ENCODE data around the gene COQ4. TPM values are rescaled to one million over a fixed set of nuclear protein-coding genes. Genes with fewer than 3 reads are reported as not detected.

The COQ4 gene
- total and polyA plus RNA-seq, 2 of the 8 experiments (the other 6 are each of a cell fraction or from before 2014, with no cell fraction given) = 32.3 to 58.8 TPM

DNA sequence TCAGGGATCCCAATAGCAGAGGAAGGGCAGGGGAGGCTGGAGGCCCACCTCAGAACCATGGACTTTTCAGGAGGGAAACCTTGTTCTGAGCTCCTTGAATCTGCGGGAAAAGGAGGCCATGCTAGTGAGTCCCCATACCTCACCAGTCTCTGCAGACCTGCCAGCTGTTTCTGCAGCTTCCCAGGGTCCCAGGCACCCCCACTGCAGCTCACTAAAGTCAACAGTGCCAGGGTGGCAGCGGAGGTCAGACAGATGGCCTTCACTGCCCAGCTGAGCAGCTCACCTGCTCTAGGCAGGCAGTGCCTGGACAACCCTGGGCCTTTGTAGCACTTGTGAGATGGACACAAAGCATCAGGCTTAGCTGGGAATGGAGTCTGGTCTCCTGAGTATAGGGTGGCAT, 13.3 kb downstream of the COQ4 start:
- no peak overlapping the region for H4K8ac ChIP-seq (ENCODE audit: extremely low read depth, insufficient read depth, low read length)
- CTCF ChIA-PET (ENCODE audit: partially characterized antibody) = interaction anchor here (0.5 to 2.1 kb wide), 10 partner anchors 9 to 162 kb away, joined by 3 to 13 read pairs (median 4); partner anchors contain the start of gene CERCAM

More for the DNA sequence above, 13.3 kb downstream of the COQ4 start:
- H3K23ac ChIP-seq (ENCODE audit: insufficient read length) = no peak overlapping the region
- FAIRE-seq = no peak
- no peak for TF ChIP-seq NANOG (IDR thresholded peaks at IDR 0.05; ENCODE audit: insufficient read depth, low read depth, low read length, poor library complexity, severe bottlenecking)
- 0 out of 3 replicates have a peak, but pooled peaks of 1 of the 2 experiments have one; percentile 14 for TF ChIP-seq POLR2A (IDR thresholded peaks at IDR 0.05; ENCODE audit: control extremely low read depth in 1 of 2, low read depth in 2 of 2, low read length in 2 of 2)
- no peak overlapping the region for H2AK5ac ChIP-seq (ENCODE audit: low read depth, low read length)
- H2BK20ac ChIP-seq (ENCODE audit: low read length) = no peak overlapping the region
- 89% methylated on average over 2 of the region's 2 CpGs; no CpG with 5 or more reads in 1 of the 2 experiments for WGBS, 2 experiments (ENCODE audit: extremely low coverage in 1 of 2, insufficient coverage in 1 of 2, insufficient read length in 1 of 2, insufficient replicate concordance in 2 of 2, low coverage in 1 of 2, low lambda C conversion rate in 2 of 2, missing lambda C conversion rate in 1 of 2)
- H3K4me1 ChIP-seq (replicated peaks in 1 of 4; ENCODE audit: control insufficient read depth in 3 of 4, insufficient read depth in 4 of 4, low read length in 3 of 4) = no peaks in the 10 kb centered on the region; a peak in 1 of 7 replicates
- no peak overlapping the region for H3K27ac ChIP-seq (ENCODE audit: low read depth, low read length)
- H4K20me1 ChIP-seq (replicated peaks in 1 of 2; ENCODE audit: control insufficient read depth in 1 of 2, insufficient read depth in 2 of 2, low read length in 2 of 2) = no peaks in the 10 kb centered on the region
- H3K9me3 ChIP-seq (ENCODE audit: insufficient read depth in 2 of 2, low read depth in 1 of 2, low read length in 1 of 2) = no peaks in the 10 kb centered on the region
- H2AFZ ChIP-seq (ENCODE audit: low read length) = no peak overlapping the region
- no peaks in the 10 kb centered on the region for H3K79me2 ChIP-seq (ENCODE audit: control insufficient read depth in 1 of 2, insufficient read depth in 2 of 2, low read length in 2 of 2)
- peaks cover 2% of the 10 kb centered on the region; the same call in 1 of the 2 replicates for H3K23me2 ChIP-seq (ENCODE audit: low read depth, low read length)
- no peak overlapping the region for H2BK15ac ChIP-seq (ENCODE audit: low read length)
- H3K9ac ChIP-seq (replicated peaks in 1 of 4; ENCODE audit: extremely low read depth in 1 of 4, low read depth in 3 of 4, low read length in 3 of 4) = no peak overlapping the region
- no peak overlapping the region for H3K4ac ChIP-seq (replicated peaks; ENCODE audit: insufficient read length, low read depth, low read length)
- no peak for DNase-seq (ENCODE audit: low read depth in 1 of 2, low spot score in 2 of 2)
- no peak overlapping the region for H4K91ac ChIP-seq (replicated peaks; ENCODE audit: insufficient read length, low read length)
- no peak overlapping the region for H2BK12ac ChIP-seq (ENCODE audit: low read depth, low read length)
- H3K18ac ChIP-seq (ENCODE audit: extremely low read depth, low read length) = no peak overlapping the region
- H3K14ac ChIP-seq (ENCODE audit: insufficient read length) = no peak overlapping the region
- no peak overlapping the region for H3K4me3 ChIP-seq (ENCODE audit: extremely low read depth in 1 of 4, insufficient read depth in 2 of 4, low read depth in 3 of 4, low read length in 4 of 4)
- H4K5ac ChIP-seq (ENCODE audit: insufficient read length, low read depth, low read length) = no peak overlapping the region
- H2BK120ac ChIP-seq (replicated peaks; ENCODE audit: low read depth, low read length) = no peak overlapping the region
- H2BK5ac ChIP-seq (ENCODE audit: low read depth, low read length) = no peak overlapping the region
- H3K36me3 ChIP-seq (ENCODE audit: control insufficient read depth in 2 of 4, insufficient read depth in 4 of 4, low read length in 3 of 4) = peaks cover 0 to 9% (median 2%) of the 10 kb centered on the region in 4 experiments; a peak in 4 of 8 replicates
- no peaks in the 10 kb centered on the region; a peak in 1 of 7 replicates for H3K27me3 ChIP-seq (replicated peaks in 1 of 4; ENCODE audit: control insufficient read depth in 3 of 4, extremely low read depth in 1 of 4, insufficient read depth in 3 of 4, low read length in 3 of 4)
- H3K56ac ChIP-seq (replicated peaks; ENCODE audit: insufficient read length, low read depth, low read length) = no peak overlapping the region
- H3K79me1 ChIP-seq (ENCODE audit: low read depth, low read length) = no peaks in the 10 kb centered on the region
- no peak overlapping the region for H3K4me2 ChIP-seq (ENCODE audit: insufficient read depth in 1 of 2, low read depth in 2 of 2, low read length in 2 of 2)
- POLR2A ChIA-PET (ENCODE audit: partially characterized antibody) = interaction anchor here (0.9 to 3.1 kb wide), 9 partner anchors 8 to 54 kb away, joined by 3 to 13 read pairs (median 8); no protein-coding TSS in a partner anchor
